Measurements from ENCODE around the gene ATF7IP.
"Not testable (repeated sequence)": the region's sequence is repeated elsewhere in the genome, so short reads cannot be mapped to it uniquely, and the experiment has no call there.

ATF7IP gene

GRCh38 chr12:14365294-14366208 lies at the start of gene ATF7IP:
Gene ATF7IP (plus strand): TSS chr12:14365682. CDS start chr12:14423916, 58,234 bp downstream.
- DNase-seq (ENCODE audit: low read depth, low spot score): peak; percentile 91

- no peak for DNase-seq (ENCODE audit: low read depth, low spot score)
Observed at GRCh38 chr12:14317362-14318146, 47.9 kb upstream of the ATF7IP start.

- not testable (repeated sequence) for DNase-seq (ENCODE audit: low read depth, low spot score)
Observed at GRCh38 chr12:14319704-14320427, 45.6 kb upstream of the ATF7IP start.

- no peak for DNase-seq (ENCODE audit: low read depth, low spot score)
Observed at GRCh38 chr12:14322403-14322802, 43.1 kb upstream of the ATF7IP start.

- no peak for DNase-seq (ENCODE audit: low read depth, low spot score)
Observed at GRCh38 chr12:14325716-14326343, 39.7 kb upstream of the ATF7IP start.

- no peak for DNase-seq (ENCODE audit: low read depth, low spot score)
Observed at GRCh38 chr12:14326699-14327098, 38.8 kb upstream of the ATF7IP start.

GRCh38 chr12:14327711-14328110 lies 37.8 kb upstream of the ATF7IP start:
- no peak for DNase-seq (ENCODE audit: low read depth, low spot score)

GRCh38 chr12:14332482-14332881 lies 33.0 kb upstream of the ATF7IP start:
- no peak for DNase-seq (ENCODE audit: low read depth, low spot score)

GRCh38 chr12:14340371-14340770 lies 25.1 kb upstream of the ATF7IP start:
- DNase-seq (ENCODE audit: low read depth, low spot score): no peak

- DNase-seq (ENCODE audit: low read depth, low spot score): not testable (repeated sequence)
Observed at GRCh38 chr12:14351524-14351923, 14.0 kb upstream of the ATF7IP start.

- DNase-seq (ENCODE audit: low read depth, low spot score): not testable (repeated sequence)
Observed at GRCh38 chr12:14352066-14352465, 13.4 kb upstream of the ATF7IP start.

- not testable (repeated sequence) for DNase-seq (ENCODE audit: low read depth, low spot score)
Observed at GRCh38 chr12:14354665-14355064, 10.8 kb upstream of the ATF7IP start.

- no peak for DNase-seq (ENCODE audit: low read depth, low spot score)
Observed at GRCh38 chr12:14356147-14356546, 9.3 kb upstream of the ATF7IP start.

GRCh38 chr12:14357486-14357885 lies 8.0 kb upstream of the ATF7IP start:
- no peak for DNase-seq (ENCODE audit: low read depth, low spot score)

- DNase-seq (ENCODE audit: low read depth, low spot score): no peak
Observed at GRCh38 chr12:14362352-14362751, 3.1 kb upstream of the ATF7IP start.

- no peak for DNase-seq (ENCODE audit: low read depth, low spot score)
Observed at GRCh38 chr12:14364583-14365271, 755 bp upstream of the ATF7IP start.

GRCh38 chr12:14366209-14367039 lies 942 bp downstream of the ATF7IP start:
- DNase-seq (ENCODE audit: low read depth, low spot score): no peak

- DNase-seq (ENCODE audit: low read depth, low spot score): no peak
Observed at GRCh38 chr12:14367040-14367661, 1.7 kb downstream of the ATF7IP start.

- DNase-seq (ENCODE audit: low read depth, low spot score): no peak
Observed at GRCh38 chr12:14369311-14369710, 3.8 kb downstream of the ATF7IP start.
